H9 (cell line): Measurements from ENCODE around the gene FAM162A. TPM values are rescaled to one million over a fixed set of nuclear protein-coding genes. Genes with fewer than 3 reads are reported as not detected.
A peak's percentile ranks its signal among the peaks of the same experiment; 100 is the strongest.

Experiments
- DNase-seq: peaks from one replicate; pipeline ENCODE4 v3.0.0-alpha.2; 2017
- H2AFZ ChIP-seq: one replicate; pipeline ENCODE4 v1.6.1; 2013; ENCODE audit warnings: mild to moderate bottlenecking, low read length, control low read depth, moderate library complexity
- H2AK5ac ChIP-seq: 2 replicates; pipeline ENCODE4 v1.6.1; 2013; ENCODE audit warnings: low read length, control low read depth, mixed read lengths; ENCODE audit not compliant: insufficient read length
- H2BK120ac ChIP-seq: one replicate; pipeline ENCODE4 v1.6.1; 2013; ENCODE audit warnings: low read depth, mild to moderate bottlenecking, low read length, control low read depth, inconsistent platforms; ENCODE audit not compliant: poor library complexity, severe bottlenecking
- H2BK12ac ChIP-seq: 2 replicates; pipeline ENCODE4 v1.6.1; 2013; ENCODE audit warnings: low read length, control low read depth, mixed read lengths, low read depth; ENCODE audit not compliant: insufficient read length
- H2BK15ac ChIP-seq: 2 replicates; pipeline ENCODE4 v1.6.1; 2013; ENCODE audit warnings: low read depth, low read length, control low read depth
- H2BK20ac ChIP-seq: one replicate; pipeline ENCODE4 v1.6.1; 2013; ENCODE audit warnings: low read depth, mild to moderate bottlenecking, low read length, control low read depth, inconsistent platforms; ENCODE audit not compliant: poor library complexity, severe bottlenecking
- H2BK5ac ChIP-seq: 2 replicates; pipeline ENCODE4 v1.6.1; 2013; ENCODE audit warnings: low read length, control low read depth, mixed read lengths; ENCODE audit not compliant: insufficient read length
- H3K14ac ChIP-seq: 2 replicates; pipeline ENCODE4 v1.6.1; 2013; ENCODE audit warnings: low read length, control low read depth; ENCODE audit not compliant: insufficient read depth
- H3K18ac ChIP-seq: 2 replicates; pipeline ENCODE4 v1.6.1; 2013; ENCODE audit warnings: low read depth, mild to moderate bottlenecking, mixed read lengths, low read length, control low read depth; ENCODE audit not compliant: insufficient read length
- H3K23ac ChIP-seq: 2 replicates; pipeline ENCODE4 v1.6.1; 2013; ENCODE audit warnings: low read length, control low read depth, mixed read lengths, low read depth; ENCODE audit not compliant: insufficient read length
- H3K23me2 ChIP-seq: 2 replicates; pipeline ENCODE4 v1.6.1; 2013; ENCODE audit warnings: low read depth, mild to moderate bottlenecking, mixed read lengths, low read length, control low read depth; ENCODE audit not compliant: insufficient read length, poor library complexity, severe bottlenecking
- H3K27ac ChIP-seq: 2 replicates; pipeline ENCODE4 v1.5.1; 2013; ENCODE audit warnings: low read length, control low read depth, mixed read lengths, low read depth; ENCODE audit not compliant: insufficient read length
- H3K27me3 ChIP-seq: 2 replicates; pipeline ENCODE4 v1.6.1; 2013; ENCODE audit warnings: low read length, control low read depth, inconsistent platforms; ENCODE audit not compliant: insufficient read depth
- H3K4ac ChIP-seq: 2 replicates; pipeline ENCODE4 v1.6.1; 2013; ENCODE audit warnings: low read depth, mild to moderate bottlenecking, control low read depth, inconsistent platforms, low read length, moderate library complexity
- H3K4me1 ChIP-seq: 2 replicates; pipeline ENCODE4 v1.6.1; 2013; ENCODE audit warnings: low read length, control low read depth, inconsistent platforms; ENCODE audit not compliant: insufficient read depth
- H3K4me2 ChIP-seq: 2 replicates; pipeline ENCODE4 v1.6.1; 2013; ENCODE audit warnings: low read length, control low read depth, mixed read lengths; ENCODE audit not compliant: insufficient read length, insufficient read depth
- H3K56ac ChIP-seq: 2 replicates; pipeline ENCODE4 v1.6.1; 2013; ENCODE audit warnings: low read depth, mild to moderate bottlenecking, mixed read lengths, low read length, control low read depth; ENCODE audit not compliant: insufficient read length
- H3K79me1 ChIP-seq: 2 replicates; pipeline ENCODE4 v1.6.1; 2013; ENCODE audit warnings: low read depth, mild to moderate bottlenecking, moderate library complexity, low read length, control low read depth, inconsistent platforms; ENCODE audit not compliant: insufficient read depth, poor library complexity, severe bottlenecking
- H3K79me2 ChIP-seq: 2 replicates; pipeline ENCODE4 v1.6.1; 2013; ENCODE audit warnings: low read length, control low read depth, inconsistent platforms; ENCODE audit not compliant: insufficient read depth
- H3K9ac ChIP-seq: 2 replicates; pipeline ENCODE4 v1.6.1; 2013; ENCODE audit warnings: low read length, control low read depth, mixed read lengths; ENCODE audit not compliant: insufficient read length; ENCODE audit errors: extremely low read depth
- H3K9me3 ChIP-seq: one replicate; pipeline ENCODE4 v1.6.1; 2013; ENCODE audit warnings: low read depth, low read length, inconsistent platforms; ENCODE audit not compliant: control insufficient read depth
- H3T11ph ChIP-seq: one replicate; pipeline ENCODE4 v1.6.1; 2013; ENCODE audit warnings: mild to moderate bottlenecking, low read length, control low read depth, inconsistent platforms
- H4K20me1 ChIP-seq: one replicate; pipeline ENCODE4 v1.6.1; 2013; ENCODE audit not compliant: control insufficient read depth, insufficient read length, insufficient read depth
- H4K5ac ChIP-seq: 2 replicates; pipeline ENCODE4 v1.6.1; 2013; ENCODE audit warnings: low read depth, mild to moderate bottlenecking, mixed read lengths, low read length, control low read depth; ENCODE audit not compliant: insufficient read length
- H4K8ac ChIP-seq: replicated peaks from 2 replicates; pipeline ENCODE4 v1.6.1; 2013; ENCODE audit warnings: low read length, control low read depth, mixed read lengths, low read depth; ENCODE audit not compliant: insufficient read length
- H4K91ac ChIP-seq: 2 replicates; pipeline ENCODE4 v1.6.1; 2013; ENCODE audit warnings: low read depth, mild to moderate bottlenecking, moderate library complexity, mixed read lengths, low read length, control low read depth; ENCODE audit not compliant: insufficient read length
- H3K27ac Mint-ChIP-seq, 3 experiments: 2 replicates in 2 of 3; 3 replicates in 1 of 3; pipeline ENCODE4 v1.8.0; 2020 to 2021; ENCODE audit warnings: mixed read lengths in 3 of 3, mild to moderate bottlenecking in 1 of 3, moderate library complexity in 1 of 3
- H3K27me3 Mint-ChIP-seq: 2 replicates; pipeline ENCODE4 v1.8.0; 2021; ENCODE audit warnings: low read depth, mild to moderate bottlenecking, moderate library complexity, mixed read lengths
- H3K36me3 Mint-ChIP-seq, 3 experiments: 2 replicates in 2 of 3; 3 replicates in 1 of 3; pipeline ENCODE4 v1.8.0; 2020 to 2021; ENCODE audit warnings: low read depth in 3 of 3, mixed read lengths in 3 of 3; ENCODE audit not compliant: insufficient read depth in 1 of 3
- H3K4me1 Mint-ChIP-seq, 2 experiments: 2 replicates each; pipeline ENCODE4 v1.8.0; 2020; ENCODE audit warnings: mixed read lengths in 2 of 2
- H3K4me3 Mint-ChIP-seq, 2 experiments: 2 replicates in 1 of 2; 3 replicates in 1 of 2; pipeline ENCODE4 v1.8.0; 2020 to 2021; ENCODE audit warnings: mild to moderate bottlenecking in 2 of 2, mixed read lengths in 2 of 2, moderate library complexity in 1 of 2
- H3K9me3 Mint-ChIP-seq, 2 experiments: 2 replicates in 1 of 2; 3 replicates in 1 of 2; pipeline ENCODE4 v1.8.0; 2020; ENCODE audit warnings: mild to moderate bottlenecking in 2 of 2, mixed read lengths in 2 of 2, moderate library complexity in 1 of 2
- WGBS: extraction: QIAGEN DNeasy Blood & Tissue Kit; methylation state at CpG from one replicate; pipeline ENCODE4 v1.1.7; 2013; ENCODE audit warnings: missing lambda C conversion rate, low lambda C conversion rate, mixed read lengths; ENCODE audit not compliant: insufficient read length; ENCODE audit errors: extremely low coverage; 5-methylcytosine and 5-hydroxymethylcytosine counted together
- total RNA-seq: library from RNA; stranded (reverse); gene quantifications from 2 replicates; pipeline ENCODE4 v1.2.1, GENCODE V29; 2021
- TF ChIP-seq, protein P1 (sequence below): fragments of 200-600 bp; sonication (generic); conservative IDR thresholded peaks from 3 replicates; pipeline ENCODE4 v1.8.0; 2021; ENCODE audit warnings: antibody characterized with exemption, mild to moderate bottlenecking

The FAM162A gene
- total RNA-seq, 1 experiment from 2014 or later: 78.5 TPM

- H3K4me3 Mint-ChIP-seq: peak overlapping the region; percentile 96 to 98
- TF ChIP-seq, protein P1, sequence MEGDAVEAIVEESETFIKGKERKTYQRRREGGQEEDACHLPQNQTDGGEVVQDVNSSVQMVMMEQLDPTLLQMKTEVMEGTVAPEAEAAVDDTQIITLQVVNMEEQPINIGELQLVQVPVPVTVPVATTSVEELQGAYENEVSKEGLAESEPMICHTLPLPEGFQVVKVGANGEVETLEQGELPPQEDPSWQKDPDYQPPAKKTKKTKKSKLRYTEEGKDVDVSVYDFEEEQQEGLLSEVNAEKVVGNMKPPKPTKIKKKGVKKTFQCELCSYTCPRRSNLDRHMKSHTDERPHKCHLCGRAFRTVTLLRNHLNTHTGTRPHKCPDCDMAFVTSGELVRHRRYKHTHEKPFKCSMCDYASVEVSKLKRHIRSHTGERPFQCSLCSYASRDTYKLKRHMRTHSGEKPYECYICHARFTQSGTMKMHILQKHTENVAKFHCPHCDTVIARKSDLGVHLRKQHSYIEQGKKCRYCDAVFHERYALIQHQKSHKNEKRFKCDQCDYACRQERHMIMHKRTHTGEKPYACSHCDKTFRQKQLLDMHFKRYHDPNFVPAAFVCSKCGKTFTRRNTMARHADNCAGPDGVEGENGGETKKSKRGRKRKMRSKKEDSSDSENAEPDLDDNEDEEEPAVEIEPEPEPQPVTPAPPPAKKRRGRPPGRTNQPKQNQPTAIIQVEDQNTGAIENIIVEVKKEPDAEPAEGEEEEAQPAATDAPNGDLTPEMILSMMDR: no peak
Observed at GRCh38 chr3:122415104-122415744, 31.2 kb downstream of the FAM162A start.

More at GRCh38 chr3:122415104-122415744, 31.2 kb downstream of the FAM162A start:
- H3K4me1 ChIP-seq: no peaks in the 10 kb centered on the region
- H2BK15ac ChIP-seq: no peak overlapping the region
- no peak overlapping the region for H3K27ac ChIP-seq
- no peak overlapping the region for H2BK120ac ChIP-seq
- DNase-seq: peak; percentile 50
- H3K23ac ChIP-seq: no peak overlapping the region
- H3K27me3 ChIP-seq: no peaks in the 10 kb centered on the region
- no peaks in the 10 kb centered on the region for H3K79me1 ChIP-seq
- H3K18ac ChIP-seq: no peak overlapping the region
- no peak overlapping the region for H3K14ac ChIP-seq
- H2BK12ac ChIP-seq: no peak overlapping the region
- H3K4me2 ChIP-seq: peak overlapping the region; percentile 92
- H3T11ph ChIP-seq: no peak overlapping the region
- no peak overlapping the region for H4K8ac ChIP-seq
- Mint-ChIP-seq H3K27me3 (no peaks in the 10 kb centered on the region; the same call in 1 of the 2 replicates), H3K4me1 (peaks cover 16 to 18% of the 10 kb centered on the region in 2 experiments), H3K36me3 (peaks cover 0 to 9% (median 9%) of the 10 kb centered on the region in 3 experiments; a peak in 5 of 7 replicates), H3K9me3 (no peaks in the 10 kb centered on the region; a peak in 1 of 5 replicates), H3K27ac (peak overlapping the region; percentile 81 to 99 (median 85); a peak in 6 of 7 replicates)
- no peak overlapping the region for H2BK5ac ChIP-seq
- H3K56ac ChIP-seq: no peak overlapping the region
- no peak overlapping the region for H4K91ac ChIP-seq
- H3K9ac ChIP-seq: peak overlapping the region; percentile 24
- no peaks in the 10 kb centered on the region for H4K20me1 ChIP-seq
- WGBS: no CpG with 5 or more reads among the region's 10 CpGs
- no peak overlapping the region for H2AFZ ChIP-seq
- H2BK20ac ChIP-seq: no peak overlapping the region
- H3K4ac ChIP-seq: no peak overlapping the region
- no peak overlapping the region for H4K5ac ChIP-seq
- no peaks in the 10 kb centered on the region for H3K79me2 ChIP-seq
- peaks cover 8% of the 10 kb centered on the region for H3K23me2 ChIP-seq
- H2AK5ac ChIP-seq: no peak overlapping the region
- H3K9me3 ChIP-seq: no peaks in the 10 kb centered on the region
